Cardiac muscle cell (in vitro differentiated cells and primary cell): ENCODE data around the gene MC1R. TPM values are rescaled to one million over a fixed set of nuclear protein-coding genes. Genes with fewer than 3 reads are reported as not detected.

Source experiments
- DNase-seq, 2 donors: peaks; one replicate each; pipeline versions ENCODE4 v3.0.0 to v3.0.0-alpha.2; 2010 to 2017; ENCODE audit warnings: low read depth in 1 of 2, low spot score in 1 of 2
- H3K27ac ChIP-seq: fragments of 200-600 bp; sonication (generic); 2 replicates; pipeline ENCODE4 v1.5.1; 2016
- H3K27me3 ChIP-seq: fragments of 200-600 bp; sonication (generic); 2 replicates; pipeline ENCODE4 v1.6.0; 2016; ENCODE audit warnings: control low read depth
- H3K36me3 ChIP-seq: fragments of 200-600 bp; sonication (generic); 2 replicates; pipeline ENCODE4 v1.5.1; 2016; ENCODE audit warnings: control low read depth
- H3K4me1 ChIP-seq: fragments of 200-600 bp; sonication (generic); 2 replicates; pipeline ENCODE4 v1.8.1; 2017; ENCODE audit warnings: low read depth, mild to moderate bottlenecking, mixed run types
- H3K4me3 ChIP-seq: fragments of 200-600 bp; sonication (generic); 2 replicates; pipeline ENCODE4 v1.5.1; 2016; ENCODE audit warnings: mild to moderate bottlenecking
- H3K9me3 ChIP-seq: fragments of 200-600 bp; sonication (generic); 2 replicates; pipeline ENCODE4 v1.5.1; 2017; ENCODE audit warnings: low read depth, mild to moderate bottlenecking, control low read depth
- polyA plus RNA-seq: library from polyadenylated mRNA; unstranded; fragments of >200 nt; fragmentation: Nextera tagmentation; extraction: Ambion mirVana; gene quantifications from 2 replicates; pipeline ENCODE4 v1.2.1, GENCODE V29; 2016
- total RNA-seq: library from RNA; depleted of rRNA; stranded (reverse); fragments of >200 nt; gene quantifications from 2 replicates; pipeline ENCODE4 v1.2.3, GENCODE V29; 2016
- TF ChIP-seq, protein P1 (sequence below): IDR thresholded peaks from 2 replicates; pipeline ENCODE4 v1.5.1; 2012; ENCODE audit warnings: low read depth, mild to moderate bottlenecking, low read length

MC1R gene
- total and polyA plus RNA-seq, 2 experiments from 2014 or later = 7.7 to 9.6 TPM

DNA sequence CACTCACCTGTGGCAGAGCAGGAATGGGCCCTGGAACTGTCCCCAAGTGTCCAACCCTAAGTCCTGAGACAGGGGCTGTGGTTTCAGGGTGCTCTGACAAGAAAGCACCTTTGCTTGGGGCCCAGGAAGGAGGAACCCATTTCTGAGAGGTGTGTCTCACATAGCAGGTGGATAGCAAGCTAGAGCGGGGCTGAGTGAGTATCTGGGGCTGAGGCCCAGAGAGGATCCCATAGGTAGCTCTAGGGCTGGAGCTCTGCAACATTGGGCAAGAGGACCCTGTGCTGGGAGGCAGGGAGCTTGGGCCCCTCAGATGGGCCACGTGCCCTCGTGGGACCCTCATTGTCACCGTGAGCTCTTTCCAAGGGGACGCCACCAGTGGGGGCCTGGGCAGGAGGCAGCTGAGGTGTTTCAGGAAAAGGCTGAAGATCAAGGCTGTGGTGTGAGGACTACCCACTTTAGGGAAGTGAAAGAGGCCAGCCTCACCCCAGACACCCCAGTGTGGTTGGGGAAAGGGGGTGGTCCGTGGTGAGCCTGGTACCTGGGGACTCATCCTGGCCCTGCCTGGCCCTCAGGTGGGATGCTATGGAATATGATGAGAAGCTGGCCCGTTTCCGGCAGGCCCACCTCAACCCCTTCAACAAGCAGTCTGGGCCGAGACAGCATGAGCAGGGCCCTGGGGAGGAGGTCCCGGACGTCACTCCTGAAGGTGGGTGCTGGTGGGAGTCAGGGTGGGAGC is 35.2 kb downstream of the MC1R start:
- peaks cover 4% of the 10 kb centered on the region for H3K4me1 ChIP-seq
- peaks cover 5% of the 10 kb centered on the region for H3K27me3 ChIP-seq
- H3K36me3 ChIP-seq = peaks cover 6% of the 10 kb centered on the region
- TF ChIP-seq, protein P1, sequence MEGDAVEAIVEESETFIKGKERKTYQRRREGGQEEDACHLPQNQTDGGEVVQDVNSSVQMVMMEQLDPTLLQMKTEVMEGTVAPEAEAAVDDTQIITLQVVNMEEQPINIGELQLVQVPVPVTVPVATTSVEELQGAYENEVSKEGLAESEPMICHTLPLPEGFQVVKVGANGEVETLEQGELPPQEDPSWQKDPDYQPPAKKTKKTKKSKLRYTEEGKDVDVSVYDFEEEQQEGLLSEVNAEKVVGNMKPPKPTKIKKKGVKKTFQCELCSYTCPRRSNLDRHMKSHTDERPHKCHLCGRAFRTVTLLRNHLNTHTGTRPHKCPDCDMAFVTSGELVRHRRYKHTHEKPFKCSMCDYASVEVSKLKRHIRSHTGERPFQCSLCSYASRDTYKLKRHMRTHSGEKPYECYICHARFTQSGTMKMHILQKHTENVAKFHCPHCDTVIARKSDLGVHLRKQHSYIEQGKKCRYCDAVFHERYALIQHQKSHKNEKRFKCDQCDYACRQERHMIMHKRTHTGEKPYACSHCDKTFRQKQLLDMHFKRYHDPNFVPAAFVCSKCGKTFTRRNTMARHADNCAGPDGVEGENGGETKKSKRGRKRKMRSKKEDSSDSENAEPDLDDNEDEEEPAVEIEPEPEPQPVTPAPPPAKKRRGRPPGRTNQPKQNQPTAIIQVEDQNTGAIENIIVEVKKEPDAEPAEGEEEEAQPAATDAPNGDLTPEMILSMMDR = no peak
- H3K4me3 ChIP-seq = no peak overlapping the region
- H3K27ac ChIP-seq = no peak overlapping the region
- no peaks in the 10 kb centered on the region for H3K9me3 ChIP-seq
- no peak for DNase-seq

DNA sequence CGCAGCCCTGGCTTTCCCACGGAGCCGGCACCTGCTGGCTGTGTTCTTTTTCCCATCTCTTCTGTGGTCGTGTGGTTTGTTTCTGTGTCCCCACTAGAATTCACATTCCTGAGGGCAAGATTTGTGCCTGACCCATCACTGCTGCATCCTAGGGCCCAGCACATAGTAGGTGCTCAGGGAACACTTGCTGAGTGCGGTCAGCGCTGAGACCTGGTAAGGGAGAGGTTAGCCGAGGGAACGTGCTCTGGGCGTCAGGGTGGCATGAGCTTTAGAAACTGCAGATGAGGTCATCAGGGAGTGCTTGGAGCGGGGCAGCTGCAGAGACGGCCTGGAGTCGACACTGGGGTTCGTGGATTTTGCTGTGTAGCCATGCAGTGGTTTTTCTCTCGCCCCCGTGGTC is 35.8 kb downstream of the MC1R start:
- Histone ChIP-seq H3K4me1 (peaks cover under 1% of the 10 kb centered on the region), H3K27ac (no peak overlapping the region), H3K36me3 (peaks cover 9% of the 10 kb centered on the region), H3K27me3 (peaks cover under 1% of the 10 kb centered on the region), H3K9me3 (no peaks in the 10 kb centered on the region), H3K4me3 (no peak overlapping the region)
- DNase-seq = no peak
- TF ChIP-seq, protein P1 = no peak

DNA sequence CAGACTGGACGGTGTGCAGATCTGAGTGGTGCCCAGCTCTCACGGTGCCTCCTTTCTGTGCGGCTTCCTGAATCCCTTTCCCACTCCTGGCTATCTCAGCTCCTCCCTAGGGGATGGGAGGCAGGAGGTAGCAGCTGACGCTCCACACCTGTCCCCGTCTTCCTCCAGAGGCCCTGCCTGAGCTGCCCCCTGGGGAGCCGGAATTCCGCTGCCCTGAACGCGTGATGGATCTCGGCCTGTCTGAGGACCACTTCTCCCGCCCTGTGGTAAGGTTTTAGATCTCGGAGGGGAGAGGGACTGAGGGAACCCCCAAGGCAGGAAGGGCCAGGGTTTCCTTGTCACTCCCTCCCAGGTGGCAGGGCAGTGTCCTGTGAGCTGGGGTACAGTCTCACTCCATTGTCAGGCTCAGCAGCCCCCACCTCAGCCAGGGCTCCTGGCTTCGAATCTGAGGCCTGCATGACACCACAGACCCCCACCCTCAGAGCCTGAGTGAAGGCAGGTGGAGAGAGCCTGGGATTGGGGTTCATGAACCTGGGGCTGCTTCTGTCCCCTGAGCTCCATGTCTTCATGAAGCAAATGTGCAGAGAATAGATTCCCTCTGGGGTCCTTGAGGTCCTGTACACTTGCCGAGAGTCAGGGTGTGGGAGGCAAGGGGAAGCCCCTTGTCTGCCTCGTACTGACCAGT is 36.5 kb downstream of the MC1R start:
- no peaks in the 10 kb centered on the region for H3K9me3 ChIP-seq
- H3K27ac ChIP-seq = no peak overlapping the region
- no peaks in the 10 kb centered on the region for H3K27me3 ChIP-seq
- no peak overlapping the region for H3K4me3 ChIP-seq
- no peaks in the 10 kb centered on the region for H3K4me1 ChIP-seq
- H3K36me3 ChIP-seq = peaks cover 9% of the 10 kb centered on the region
- TF ChIP-seq, protein P1 = no peak
- DNase-seq = no peak

DNA sequence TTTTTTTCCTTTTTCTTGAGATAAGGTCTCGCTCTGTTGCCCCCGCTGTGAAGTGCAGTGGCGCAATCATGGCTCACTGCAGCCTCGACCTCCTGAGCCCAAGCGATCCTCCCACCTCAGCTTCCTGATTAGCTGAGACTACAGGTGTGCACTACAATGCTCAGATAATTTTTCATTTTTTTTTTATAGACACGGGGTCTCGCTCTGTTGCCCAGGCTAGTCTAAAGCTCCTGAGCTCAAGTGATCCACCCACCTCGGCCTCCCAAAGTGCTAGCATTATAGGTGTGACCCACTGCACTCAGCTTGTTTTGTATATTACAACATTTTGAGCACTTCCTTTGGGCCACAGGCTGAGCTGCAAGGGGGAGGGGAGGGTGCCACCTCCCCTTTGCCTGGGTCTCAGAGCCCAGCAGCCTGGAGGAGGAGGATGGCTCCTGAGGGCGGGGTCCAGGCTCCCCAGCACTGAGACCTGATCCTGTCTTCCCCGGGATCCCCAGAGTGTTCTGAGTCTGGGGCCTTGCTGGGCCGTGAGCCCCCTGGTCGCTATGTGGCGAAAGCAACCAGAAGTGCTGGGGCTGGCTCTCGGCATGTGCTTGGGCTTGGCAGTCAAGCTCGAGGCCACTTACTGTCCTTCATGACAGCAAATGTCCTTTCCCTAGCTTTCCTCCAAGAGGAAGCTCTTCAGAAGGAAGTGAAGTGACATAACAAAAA is 38.0 kb downstream of the MC1R start:
- Histone ChIP-seq H3K4me1 (no peaks in the 10 kb centered on the region), H3K27ac (no peak overlapping the region), H3K9me3 (no peaks in the 10 kb centered on the region), H3K27me3 (no peaks in the 10 kb centered on the region), H3K4me3 (no peak overlapping the region), H3K36me3 (peaks cover 13% of the 10 kb centered on the region)
- no peak for DNase-seq
- TF ChIP-seq, protein P1 = no peak

DNA sequence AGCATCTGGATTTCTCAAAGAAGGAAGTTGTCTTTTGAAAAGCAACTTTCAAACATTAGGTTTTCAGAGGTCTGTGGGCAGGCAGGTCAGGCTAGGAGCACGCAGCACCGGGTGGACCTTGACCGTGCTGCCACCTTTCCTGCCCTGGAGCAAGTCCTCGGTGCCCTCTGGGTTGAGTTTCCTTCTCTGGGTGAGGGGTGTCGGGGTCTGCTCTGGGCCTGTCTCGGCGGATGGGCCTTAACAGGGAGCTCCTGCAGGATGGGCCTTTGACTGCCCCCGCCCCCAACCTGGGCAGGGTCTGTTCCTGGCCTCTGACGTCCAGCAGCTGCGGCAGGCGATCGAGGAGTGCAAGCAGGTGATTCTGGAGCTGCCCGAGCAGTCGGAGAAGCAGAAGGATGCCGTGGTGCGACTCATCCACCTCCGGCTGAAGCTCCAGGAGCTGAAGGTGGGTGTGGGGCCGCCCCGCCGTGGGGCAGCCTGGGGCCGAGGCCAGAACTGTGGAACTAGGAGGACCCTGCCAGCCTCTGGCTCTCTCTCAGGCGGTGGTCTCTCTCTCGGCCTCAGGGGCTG is 38.6 kb downstream of the MC1R start:
- Histone ChIP-seq H3K4me3 (no peak overlapping the region), H3K27ac (no peak overlapping the region), H3K4me1 (no peaks in the 10 kb centered on the region), H3K9me3 (no peaks in the 10 kb centered on the region), H3K27me3 (no peaks in the 10 kb centered on the region), H3K36me3 (peaks cover 13% of the 10 kb centered on the region)
- no peak for DNase-seq
- TF ChIP-seq, protein P1 = no peak
